ENCODE data around the gene MAP3K8. TPM values are rescaled to one million over a fixed set of nuclear protein-coding genes. Genes with fewer than 3 reads are reported as not detected.

The MAP3K8 gene
- polyA plus RNA-seq, 1 donor from 2014 or later: 1.5 TPM

- Histone ChIP-seq H3K27me3 (ENCODE audit: insufficient read depth, low read depth, low read length) (no peaks in the 10 kb centered on the region), H4K20me1 (ENCODE audit: insufficient read depth) (no peaks in the 10 kb centered on the region)
- TF ChIP-seq SMC3 (conservative IDR thresholded peaks at IDR 0.05; ENCODE audit: poor library complexity): no peak
- no peak for TF ChIP-seq EZH2 (IDR thresholded peaks at IDR 0.05; ENCODE audit: borderline replicate concordance, insufficient read depth, low read length, poor library complexity, severe bottlenecking)
- no peak for TF ChIP-seq POLR2AphosphoS5 (IDR thresholded peaks at IDR 0.05)
- TF ChIP-seq TAF1 (IDR thresholded peaks at IDR 0.05; ENCODE audit: low read depth): no peak
- TF ChIP-seq MXI1 (conservative IDR thresholded peaks at IDR 0.05; ENCODE audit: poor library complexity, severe bottlenecking): no peak
- no peak for TF ChIP-seq CTCF (IDR thresholded peaks at IDR 0.05; ENCODE audit: poor library complexity, severe bottlenecking)
- no peak for TF ChIP-seq EP300 (conservative IDR thresholded peaks at IDR 0.05; ENCODE audit: poor library complexity, severe bottlenecking)
- TF ChIP-seq REST (IDR thresholded peaks at IDR 0.05; ENCODE audit: borderline replicate concordance): no peak
- TF ChIP-seq RAD21 (conservative IDR thresholded peaks at IDR 0.05): no peak
These were observed 9.1 kb downstream of the MAP3K8 start for GRCh38 chr10:30443049-30443448.

DNA sequence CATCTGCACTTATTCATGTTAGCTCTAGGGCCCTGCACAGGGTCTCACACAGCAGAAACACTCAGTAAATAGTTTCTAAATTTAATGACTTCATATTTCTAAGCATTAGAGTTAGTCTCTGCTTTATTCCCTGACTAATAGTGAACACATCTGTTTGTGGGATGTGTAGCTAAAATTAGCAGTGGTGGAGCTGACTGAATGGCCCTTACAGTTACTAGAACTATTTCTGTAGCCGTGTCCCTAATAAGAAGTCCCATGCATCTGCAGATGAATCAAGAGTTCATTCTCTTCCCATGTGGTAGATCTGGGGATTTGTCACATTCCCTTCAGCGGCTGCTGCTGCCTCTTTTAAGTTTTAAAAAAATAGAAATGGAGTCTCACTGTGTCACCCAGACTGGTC, 11.7 kb downstream of the MAP3K8 start:
- H3K27ac ChIP-seq (ENCODE audit: low read length): no peak overlapping the region
- H3K4me3 ChIP-seq (ENCODE audit: low read length): no peak overlapping the region
- H3K4me2 ChIP-seq (ENCODE audit: low read length): no peak overlapping the region
- H3K36me3 ChIP-seq (ENCODE audit: insufficient read depth, low read length): no peaks in the 10 kb centered on the region
- H3K79me2 ChIP-seq (replicated peaks; ENCODE audit: insufficient read depth, low read length): no peaks in the 10 kb centered on the region
- TF ChIP-seq SMC3 (conservative IDR thresholded peaks at IDR 0.05; ENCODE audit: poor library complexity) (no peak), RAD21 (conservative IDR thresholded peaks at IDR 0.05) (no peak), TAF1 (IDR thresholded peaks at IDR 0.05; ENCODE audit: low read depth) (no peak), EP300 (conservative IDR thresholded peaks at IDR 0.05; ENCODE audit: poor library complexity, severe bottlenecking) (no peak), REST (IDR thresholded peaks at IDR 0.05; ENCODE audit: borderline replicate concordance) (no peak), CTCF (IDR thresholded peaks at IDR 0.05; ENCODE audit: poor library complexity, severe bottlenecking) (no peak), MXI1 (conservative IDR thresholded peaks at IDR 0.05; ENCODE audit: poor library complexity, severe bottlenecking) (no peak), EZH2 (IDR thresholded peaks at IDR 0.05; ENCODE audit: borderline replicate concordance, insufficient read depth, low read length, poor library complexity, severe bottlenecking) (no peak), POLR2AphosphoS5 (IDR thresholded peaks at IDR 0.05) (no peak)
- H4K20me1 ChIP-seq (ENCODE audit: insufficient read depth): no peaks in the 10 kb centered on the region
- H3K9me2 ChIP-seq (ENCODE audit: insufficient read depth, low read length): no peaks in the 10 kb centered on the region
- H3F3A ChIP-seq (ENCODE audit: insufficient read depth, low read length, poor library complexity, severe bottlenecking): no peaks in the 10 kb centered on the region
- no peak overlapping the region for H3K9ac ChIP-seq (ENCODE audit: low read length)
- H2AFZ ChIP-seq (ENCODE audit: low read depth, low read length): no peak overlapping the region
- no peaks in the 10 kb centered on the region for H3K9me3 ChIP-seq (ENCODE audit: low read length)
- no peaks in the 10 kb centered on the region for H3K27me3 ChIP-seq (ENCODE audit: insufficient read depth, low read depth, low read length)

More at GRCh38 chr10:30443049-30443448, 9.1 kb downstream of the MAP3K8 start:
- no peak overlapping the region for H2AFZ ChIP-seq (ENCODE audit: low read depth, low read length)
- H3K9me2 ChIP-seq (ENCODE audit: insufficient read depth, low read length): no peaks in the 10 kb centered on the region
- no peaks in the 10 kb centered on the region for H3K79me2 ChIP-seq (replicated peaks; ENCODE audit: insufficient read depth, low read length)
- H3K9me3 ChIP-seq (ENCODE audit: low read length): no peaks in the 10 kb centered on the region
- H3K9ac ChIP-seq (ENCODE audit: low read length): no peak overlapping the region
- no peaks in the 10 kb centered on the region for H3K36me3 ChIP-seq (ENCODE audit: insufficient read depth, low read length)
- no peaks in the 10 kb centered on the region for H3F3A ChIP-seq (ENCODE audit: insufficient read depth, low read length, poor library complexity, severe bottlenecking)
- no peak overlapping the region for H3K4me3 ChIP-seq (ENCODE audit: low read length)
- no peak overlapping the region for H3K27ac ChIP-seq (ENCODE audit: low read length)
- no peak overlapping the region for H3K4me2 ChIP-seq (ENCODE audit: low read length)
